Karpas-422 (cell line): Measurements from ENCODE around the gene ADM. TPM values are rescaled to one million over a fixed set of nuclear protein-coding genes. Genes with fewer than 3 reads are reported as not detected.

Source experiments
- DNase-seq: peaks from one replicate; pipeline ENCODE4 v3.0.0-alpha.2; 2015
- H2AFZ ChIP-seq: fragments of 200-600 bp; sonication (generic); 2 replicates; pipeline ENCODE4 v1.6.1; 2014; ENCODE audit warnings: antibody characterized with exemption, low read length, mixed read lengths
- H3K27ac ChIP-seq: fragments of 200-600 bp; sonication (generic); 2 replicates; pipeline ENCODE4 v1.5.1; 2014; ENCODE audit warnings: mild to moderate bottlenecking, low read length, moderate library complexity
- H3K27me3 ChIP-seq: fragments of 200-600 bp; sonication (generic); 2 replicates; pipeline ENCODE4 v1.6.1; 2014; ENCODE audit warnings: low read length, mixed read lengths
- H3K36me3 ChIP-seq: fragments of 200-600 bp; sonication (generic); 2 replicates; pipeline ENCODE4 v1.6.1; 2014; ENCODE audit warnings: low read length, mixed read lengths; ENCODE audit not compliant: insufficient read depth
- H3K4me1 ChIP-seq: fragments of 200-600 bp; sonication (generic); 2 replicates; pipeline ENCODE4 v1.6.1; 2014; ENCODE audit warnings: mild to moderate bottlenecking, low read length, mixed read lengths
- H3K4me2 ChIP-seq: fragments of 200-600 bp; sonication (generic); 2 replicates; pipeline ENCODE4 v1.6.1; 2014; ENCODE audit warnings: low read length, low read depth, mild to moderate bottlenecking; ENCODE audit not compliant: poor library complexity, severe bottlenecking
- H3K4me3 ChIP-seq: fragments of 200-600 bp; sonication (generic); 2 replicates; pipeline ENCODE4 v1.5.1; 2014; ENCODE audit warnings: mild to moderate bottlenecking, antibody characterized with exemption, low read length, mixed read lengths
- H3K79me2 ChIP-seq: fragments of 200-600 bp; sonication (generic); 2 replicates; pipeline ENCODE4 v1.6.1; 2014; ENCODE audit warnings: mild to moderate bottlenecking, low read length, mixed read lengths
- H3K9ac ChIP-seq: fragments of 200-600 bp; sonication (generic); 2 replicates; pipeline ENCODE4 v1.6.0; 2014; ENCODE audit warnings: low read length
- H3K9me2 ChIP-seq: fragments of 200-600 bp; sonication (generic), shearing (Covaris generic); replicated peaks from 2 replicates; pipeline ENCODE4 v1.6.0; 2014; ENCODE audit warnings: mild to moderate bottlenecking, low read length, moderate library complexity; ENCODE audit not compliant: insufficient read depth
- H3K9me3 ChIP-seq: fragments of 300-700, 200-600 bp; sonication (generic); 2 replicates; pipeline ENCODE4 v1.6.1; 2014; ENCODE audit warnings: low read length, mixed read lengths
- H4K20me1 ChIP-seq: fragments of 200-600 bp; sonication (generic); 2 replicates; pipeline ENCODE4 v1.6.1; 2014; ENCODE audit warnings: mild to moderate bottlenecking, antibody characterized with exemption, low read length, low read depth; ENCODE audit not compliant: insufficient read depth
- total RNA-seq: library from RNA; depleted of rRNA; stranded (reverse); fragments of >200 nt; shearing (Covaris generic); gene quantifications from 2 replicates; pipeline ENCODE4 v1.2.3, GENCODE V29; 2014; ENCODE audit warnings: low replicate concordance

ADM gene
- total RNA-seq, 1 experiment from 2014 or later: not detected

DNA sequence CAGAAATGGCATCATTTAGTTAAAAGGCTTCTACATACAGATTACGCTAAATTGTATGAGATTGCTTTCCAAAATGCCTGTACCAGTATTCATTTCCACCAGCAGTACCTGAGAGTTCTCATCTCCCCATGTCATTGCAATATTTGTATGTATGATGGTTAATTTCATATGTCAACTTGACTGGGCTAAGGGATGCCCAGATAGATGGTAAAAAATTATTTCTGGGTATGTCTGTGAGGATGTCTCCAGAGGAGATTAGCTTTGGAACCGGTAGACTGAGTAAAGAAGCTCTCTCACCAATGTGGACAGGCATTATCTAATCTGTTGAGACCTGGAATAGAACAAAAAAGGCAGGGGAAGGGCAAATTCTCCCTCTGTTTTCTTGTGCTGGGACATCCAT lies 6.9 kb downstream of the ADM start:
- Histone ChIP-seq H3K9me3 (no peaks in the 10 kb centered on the region), H2AFZ (no peak overlapping the region), H3K27ac (no peak overlapping the region), H3K4me3 (no peak overlapping the region), H3K9me2 (no peaks in the 10 kb centered on the region), H3K36me3 (no peaks in the 10 kb centered on the region), H3K9ac (no peak overlapping the region), H4K20me1 (no peaks in the 10 kb centered on the region), H3K27me3 (no peaks in the 10 kb centered on the region), H3K4me1 (peaks cover 22% of the 10 kb centered on the region), H3K4me2 (no peak overlapping the region), H3K79me2 (no peaks in the 10 kb centered on the region)
- DNase-seq: no peak

DNA sequence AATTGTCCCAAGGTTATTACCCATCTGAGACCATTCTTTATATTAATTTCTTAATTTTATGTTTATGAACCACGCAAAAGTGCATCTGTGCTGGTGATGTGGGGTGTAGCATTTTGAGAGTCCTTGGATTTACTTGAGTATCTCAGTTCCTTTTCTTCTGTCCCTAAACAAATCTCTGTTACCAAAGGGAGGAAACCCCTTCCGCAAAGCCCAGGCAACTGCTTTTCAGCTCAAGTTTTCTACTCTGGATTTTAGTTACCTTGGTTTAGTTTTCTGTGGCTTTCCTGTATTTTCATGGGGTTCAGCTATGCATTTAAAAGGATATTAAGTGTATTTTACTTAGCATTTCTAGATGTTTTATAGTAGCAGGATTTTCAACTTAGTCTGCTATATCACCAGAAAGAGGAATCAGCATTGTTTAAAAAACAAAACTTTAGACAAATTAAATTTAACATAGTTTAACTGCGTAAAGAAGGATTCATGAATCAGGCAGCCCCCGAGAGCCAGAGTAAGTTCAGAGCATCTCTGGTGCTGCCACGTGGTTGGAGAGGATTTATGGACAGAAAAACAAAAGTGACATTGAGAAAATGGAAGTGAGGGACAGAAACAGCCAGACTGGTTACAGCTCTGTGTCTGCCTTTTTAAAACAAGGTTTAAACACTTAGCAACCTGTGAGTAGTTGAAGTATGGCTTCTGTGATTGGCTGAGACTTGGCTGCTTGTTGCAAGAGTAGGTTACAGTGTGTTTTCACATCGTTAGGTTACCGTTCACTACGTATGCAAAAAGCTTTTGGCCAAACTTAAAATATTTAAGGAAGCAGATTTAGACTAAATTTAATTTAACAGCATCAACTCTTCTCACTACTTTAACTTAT lies 9.6 kb downstream of the ADM start:
- Histone ChIP-seq H3K27me3 (no peaks in the 10 kb centered on the region), H3K9me2 (no peaks in the 10 kb centered on the region), H3K4me1 (peaks cover 12% of the 10 kb centered on the region), H3K79me2 (no peaks in the 10 kb centered on the region), H2AFZ (no peak overlapping the region; the same call in 1 of the 2 replicates), H3K9ac (no peak overlapping the region), H4K20me1 (no peaks in the 10 kb centered on the region), H3K4me3 (no peak overlapping the region), H3K9me3 (no peaks in the 10 kb centered on the region), H3K36me3 (no peaks in the 10 kb centered on the region), H3K27ac (no peak overlapping the region), H3K4me2 (no peak overlapping the region)
- DNase-seq: peak; percentile 77

DNA sequence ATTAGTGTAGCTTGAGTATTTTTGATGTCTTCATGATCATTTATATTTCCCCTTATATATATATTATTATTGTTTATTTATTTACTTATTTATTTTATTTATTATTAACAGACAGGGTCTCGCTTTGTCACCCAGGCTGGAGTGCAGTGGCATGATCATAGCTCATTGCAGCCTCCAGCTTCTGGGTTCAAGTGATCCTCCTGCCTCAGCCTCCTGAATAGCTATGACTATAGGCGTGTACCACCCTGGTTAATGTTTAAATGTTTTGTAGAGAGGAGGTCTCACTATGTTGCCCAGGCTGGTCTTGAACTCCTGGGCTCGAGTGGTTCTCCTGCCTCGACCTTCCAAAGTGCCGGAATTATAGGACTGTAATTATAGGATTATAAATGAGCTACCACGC lies 10.2 kb downstream of the ADM start:
- Histone ChIP-seq H3K4me2 (no peak overlapping the region), H3K27me3 (no peaks in the 10 kb centered on the region), H3K9ac (no peak overlapping the region), H3K9me2 (no peaks in the 10 kb centered on the region), H4K20me1 (no peaks in the 10 kb centered on the region), H3K4me3 (no peak overlapping the region), H3K27ac (no peak overlapping the region), H3K79me2 (no peaks in the 10 kb centered on the region), H3K4me1 (peaks cover 9% of the 10 kb centered on the region), H3K36me3 (no peaks in the 10 kb centered on the region), H2AFZ (no peak overlapping the region), H3K9me3 (no peaks in the 10 kb centered on the region)
- no peak for DNase-seq

DNA sequence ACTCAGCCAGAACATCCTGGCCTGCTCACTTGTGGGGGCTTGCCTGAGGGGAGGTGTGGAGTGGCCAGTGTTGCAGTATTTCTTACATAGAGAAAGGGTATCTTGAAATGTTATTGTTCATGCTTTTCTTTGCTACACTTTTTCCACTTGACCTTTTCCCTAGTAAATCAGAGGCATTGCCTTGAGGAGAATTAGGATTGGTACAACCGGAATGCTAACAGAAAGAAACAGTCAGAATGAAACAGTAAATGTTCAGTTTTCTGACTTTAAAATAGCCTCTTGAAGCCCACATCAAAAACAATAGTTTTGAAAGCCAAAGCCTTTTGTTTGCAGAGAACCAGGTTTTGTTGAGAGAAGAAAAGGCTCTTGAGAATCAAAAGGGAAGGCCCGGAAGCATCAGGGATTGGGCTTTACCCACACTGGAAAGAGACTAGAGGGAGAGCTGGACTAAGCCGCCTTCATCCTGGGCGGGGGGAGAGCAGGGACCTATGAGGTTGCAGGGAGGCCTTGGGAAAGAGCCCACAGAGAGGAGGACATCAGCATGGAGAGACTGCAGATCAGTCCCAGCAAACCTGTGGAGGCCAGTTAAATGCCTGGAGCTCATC lies 12.4 kb downstream of the ADM start:
- no peak overlapping the region for H2AFZ ChIP-seq
- no peaks in the 10 kb centered on the region for H4K20me1 ChIP-seq
- H3K79me2 ChIP-seq: no peaks in the 10 kb centered on the region
- H3K27ac ChIP-seq: no peak overlapping the region
- H3K9me3 ChIP-seq: no peaks in the 10 kb centered on the region
- H3K4me3 ChIP-seq: no peak overlapping the region
- no peaks in the 10 kb centered on the region for H3K36me3 ChIP-seq
- no peak for DNase-seq
- no peak overlapping the region for H3K4me2 ChIP-seq
- peaks cover 4% of the 10 kb centered on the region; the same call in 1 of the 2 replicates for H3K4me1 ChIP-seq
- H3K27me3 ChIP-seq: no peaks in the 10 kb centered on the region
- no peaks in the 10 kb centered on the region for H3K9me2 ChIP-seq
- no peak overlapping the region for H3K9ac ChIP-seq

DNA sequence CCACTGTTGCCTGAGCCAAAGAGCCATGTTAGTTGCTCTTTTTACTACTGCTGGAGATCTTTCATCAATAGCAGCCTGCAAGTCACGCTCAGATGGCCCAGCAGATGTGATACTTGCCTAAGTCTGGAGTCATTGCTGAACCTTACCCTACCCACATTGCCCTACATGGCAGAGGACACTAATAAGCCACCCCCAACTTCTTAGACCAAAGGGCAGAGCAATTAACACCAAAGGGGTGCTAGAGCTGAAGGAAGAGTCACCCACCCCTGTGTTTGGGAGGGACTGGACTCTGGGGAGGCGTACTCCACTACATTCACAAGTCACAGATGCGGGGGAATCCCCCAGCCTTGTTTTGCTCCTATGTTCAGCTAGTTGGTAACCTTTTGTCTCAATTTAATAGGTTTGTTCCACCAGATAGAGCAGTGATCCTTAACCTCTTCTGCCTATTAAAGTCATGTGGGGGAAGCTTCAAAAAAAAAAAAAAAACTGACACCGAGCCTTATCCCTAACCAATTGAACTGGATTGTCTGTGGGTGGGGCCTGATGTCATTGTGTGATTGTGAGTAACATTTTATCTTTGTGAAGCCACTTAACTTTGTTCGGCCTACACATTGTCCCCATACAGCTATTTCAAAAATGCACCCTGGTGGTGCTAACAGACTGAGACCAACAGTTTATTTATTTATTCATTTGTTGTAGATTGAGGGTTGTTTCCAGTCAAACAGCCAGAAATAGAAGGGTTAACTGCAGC lies 13.1 kb downstream of the ADM start:
- Histone ChIP-seq H2AFZ (no peak overlapping the region), H3K4me2 (no peak overlapping the region)
- DNase-seq: no peak

DNA sequence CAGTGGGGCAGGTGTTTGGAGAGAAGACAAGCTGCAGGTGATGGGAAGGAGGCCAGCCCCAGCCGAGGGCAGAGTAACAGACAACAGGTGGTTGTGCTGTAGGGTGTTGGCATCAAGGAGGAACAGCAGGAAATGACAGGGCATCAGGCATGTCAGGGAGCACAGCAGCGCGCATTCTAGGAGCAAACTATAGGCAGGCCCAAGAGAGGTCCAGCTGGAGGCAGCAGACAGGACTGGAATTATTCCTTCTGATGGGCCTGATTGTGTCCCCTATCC lies 13.6 kb downstream of the ADM start:
- Histone ChIP-seq H3K9me2 (no peaks in the 10 kb centered on the region), H3K4me1 (peaks cover 4% of the 10 kb centered on the region; the same call in 1 of the 2 replicates), H3K79me2 (no peaks in the 10 kb centered on the region), H3K36me3 (no peaks in the 10 kb centered on the region), H3K9ac (no peak overlapping the region), H3K9me3 (no peaks in the 10 kb centered on the region), H3K27me3 (no peaks in the 10 kb centered on the region), H3K4me2 (no peak overlapping the region), H3K4me3 (no peak overlapping the region), H3K27ac (no peak overlapping the region), H2AFZ (no peak overlapping the region), H4K20me1 (no peaks in the 10 kb centered on the region)
- DNase-seq: no peak

More for the DNA sequence above, 13.1 kb downstream of the ADM start:
- Histone ChIP-seq H3K9me2 (no peaks in the 10 kb centered on the region), H3K79me2 (no peaks in the 10 kb centered on the region), H3K9me3 (no peaks in the 10 kb centered on the region), H3K4me3 (no peak overlapping the region), H3K9ac (no peak overlapping the region), H3K27me3 (no peaks in the 10 kb centered on the region), H3K27ac (no peak overlapping the region), H3K36me3 (no peaks in the 10 kb centered on the region), H3K4me1 (peaks cover 4% of the 10 kb centered on the region; the same call in 1 of the 2 replicates), H4K20me1 (no peaks in the 10 kb centered on the region)

DNA sequence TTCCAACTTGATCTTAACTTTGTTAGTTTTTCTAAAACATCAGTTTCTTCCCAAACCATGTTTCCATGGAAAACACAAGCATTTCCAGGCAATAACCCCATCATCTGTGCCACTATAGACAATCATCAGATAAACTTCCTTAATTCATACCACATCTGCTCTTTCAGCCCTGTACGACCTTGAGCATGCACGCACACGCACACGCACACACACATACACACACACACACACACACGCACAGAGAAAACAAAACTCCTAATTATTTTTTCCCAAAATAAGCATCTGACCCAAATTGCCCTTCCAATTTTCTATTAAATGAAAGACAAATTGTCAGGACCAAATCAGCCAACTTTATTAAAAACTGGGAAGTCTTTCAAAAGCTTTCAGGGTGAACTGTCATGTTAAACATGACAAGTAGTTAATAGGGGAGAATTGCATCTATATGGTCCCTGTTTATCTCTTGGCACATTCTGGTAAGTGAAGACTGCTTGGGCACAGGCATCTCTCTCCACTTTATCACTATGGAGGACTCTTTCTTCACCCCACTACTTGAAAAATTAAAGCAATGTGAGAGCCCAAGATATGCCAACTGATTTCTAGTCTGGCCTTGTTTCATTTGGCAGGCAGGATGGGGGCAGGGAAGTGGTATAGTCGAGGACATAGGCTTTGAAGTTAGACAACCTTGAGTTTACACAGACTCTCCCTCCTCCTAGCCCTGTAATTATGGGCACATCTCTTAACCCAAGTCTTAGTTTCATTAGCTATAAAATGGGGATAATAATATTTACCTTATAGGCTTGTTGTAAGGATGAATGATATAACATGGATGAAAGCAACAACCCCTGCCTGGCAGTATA lies 15.1 kb downstream of the ADM start:
- Histone ChIP-seq H3K4me1 (no peaks in the 10 kb centered on the region), H2AFZ (no peak overlapping the region), H3K4me3 (no peak overlapping the region), H4K20me1 (no peaks in the 10 kb centered on the region), H3K27ac (no peak overlapping the region), H3K4me2 (no peak overlapping the region), H3K36me3 (no peaks in the 10 kb centered on the region), H3K9me2 (no peaks in the 10 kb centered on the region), H3K9ac (no peak overlapping the region), H3K79me2 (no peaks in the 10 kb centered on the region), H3K9me3 (no peaks in the 10 kb centered on the region), H3K27me3 (no peaks in the 10 kb centered on the region)
- DNase-seq: no peak
